CD4-positive, alpha-beta T cell treated with Interleukin-17A for 4 hours (primary cell): ENCODE results near the gene HOXD3.
A peak's percentile ranks its signal among the peaks of the same experiment; 100 is the strongest.

ENCODE experiments used
- DNase-seq: peaks from one replicate; pipeline ENCODE4 v3.0.0-alpha.2; 2020; ENCODE audit warnings: mixed read lengths

HOXD3 gene

GRCh38 chr2:176122052-176122682, 34.9 kb upstream of the HOXD3 start:
- no peak for DNase-seq

- no peak for DNase-seq
Observed at GRCh38 chr2:176122683-176123410, 34.3 kb upstream of the HOXD3 start, which contains the start of gene HOXD9. HOXD9 (plus strand) TSS chr2:176122719; CDS start chr2:176122769, 50 bp downstream.

GRCh38 chr2:176123411-176124109, 33.5 kb upstream of the HOXD3 start:
- no peak for DNase-seq

GRCh38 chr2:176124110-176124946, 32.8 kb upstream of the HOXD3 start:
- DNase-seq: no peak

GRCh38 chr2:176124947-176125771, 31.9 kb upstream of the HOXD3 start:
- DNase-seq: no peak

GRCh38 chr2:176125772-176126054, 31.4 kb upstream of the HOXD3 start:
- DNase-seq: no peak

GRCh38 chr2:176126929-176127773, 30.0 kb upstream of the HOXD3 start:
- DNase-seq: peak; percentile 81

GRCh38 chr2:176127774-176128072, 29.4 kb upstream of the HOXD3 start:
- no peak for DNase-seq

GRCh38 chr2:176128172-176128981, 28.7 kb upstream of the HOXD3 start:
- no peak for DNase-seq

- no peak for DNase-seq
Observed at GRCh38 chr2:176128982-176129796, 27.9 kb upstream of the HOXD3 start, which contains the start of gene HOXD8. HOXD8 (plus strand) TSS chr2:176129705; CDS start chr2:176130367, 662 bp downstream.

- no peak for DNase-seq
Observed at GRCh38 chr2:176129813-176130146, 27.3 kb upstream of the HOXD3 start.

GRCh38 chr2:176130147-176130956, 26.8 kb upstream of the HOXD3 start:
- peak; percentile 22 for DNase-seq

GRCh38 chr2:176130957-176131847, 25.9 kb upstream of the HOXD3 start:
- DNase-seq: no peak

GRCh38 chr2:176131848-176132158, 25.3 kb upstream of the HOXD3 start:
- DNase-seq: no peak

- DNase-seq: no peak
Observed at GRCh38 chr2:176132205-176133171, 24.6 kb upstream of the HOXD3 start.

- DNase-seq: no peak
Observed at GRCh38 chr2:176133389-176133788, 23.7 kb upstream of the HOXD3 start.

GRCh38 chr2:176134035-176134434, 23.1 kb upstream of the HOXD3 start:
- DNase-seq: no peak
